ENCODE results near the gene OSBPL9. TPM values are rescaled to one million over a fixed set of nuclear protein-coding genes. Genes with fewer than 3 reads are reported as not detected.

Gene OSBPL9
- total RNA-seq, 1 experiment from 2014 or later, result 188 TPM

- Histone ChIP-seq H3K27me3 (ENCODE audit: insufficient read depth, low read depth) (no peaks in the 10 kb centered on the region), H4K20me1 (ENCODE audit: insufficient read depth) (no peaks in the 10 kb centered on the region), H3K4me1 (replicated peaks; ENCODE audit: insufficient read depth) (peaks cover 29% of the 10 kb centered on the region), H3F3A (ENCODE audit: insufficient read depth, low read depth) (peaks cover 55% of the 10 kb centered on the region), H3K36me3 (ENCODE audit: low read depth) (peaks cover 40% of the 10 kb centered on the region), H3K4me2 (no peak overlapping the region), H2AFZ (no peak overlapping the region), H3K9me3 (ENCODE audit: insufficient read depth, low read depth) (no peaks in the 10 kb centered on the region), H3K4me3 (no peak overlapping the region), H3K27ac (no peak overlapping the region), H3K79me2 (ENCODE audit: low read depth) (peaks cover 15% of the 10 kb centered on the region; the same call in 1 of the 2 replicates), H3K9me2 (ENCODE audit: insufficient read depth) (no peaks in the 10 kb centered on the region)
- CTCF ChIA-PET, result no interaction called here
- POLR2A ChIA-PET (ENCODE audit: unreplicated experiment), result no interaction called here
- BruUV-seq (replicated peaks), result no TSS peak
- DNase-seq, result no peak
- intact Hi-C loops (cut with micrococcal nuclease; ENCODE audit: unreplicated experiment), result no loop called here
- TF ChIP-seq EZH2 (IDR thresholded peaks at IDR 0.05; ENCODE audit: low read depth) (no peak), CTCF (conservative IDR thresholded peaks at IDR 0.05) (no peak)
These were observed 138.5 kb downstream of the OSBPL9 start for GRCh38 chr1:51755437-51755836.

GRCh38 chr1:51756290-51756689 is 139.4 kb downstream of the OSBPL9 start:
- Histone ChIP-seq H3K4me2 (no peak overlapping the region), H3K36me3 (ENCODE audit: low read depth) (peaks cover 36% of the 10 kb centered on the region), H3F3A (ENCODE audit: insufficient read depth, low read depth) (peaks cover 55% of the 10 kb centered on the region), H2AFZ (no peak overlapping the region), H3K9me2 (ENCODE audit: insufficient read depth) (no peaks in the 10 kb centered on the region), H3K27me3 (ENCODE audit: insufficient read depth, low read depth) (no peaks in the 10 kb centered on the region), H4K20me1 (ENCODE audit: insufficient read depth) (no peaks in the 10 kb centered on the region), H3K27ac (no peak overlapping the region), H3K9me3 (ENCODE audit: insufficient read depth, low read depth) (no peaks in the 10 kb centered on the region), H3K79me2 (ENCODE audit: low read depth) (peaks cover 18% of the 10 kb centered on the region; the same call in 1 of the 2 replicates), H3K4me3 (no peak overlapping the region), H3K4me1 (replicated peaks; ENCODE audit: insufficient read depth) (peaks cover 29% of the 10 kb centered on the region)
- POLR2A ChIA-PET (ENCODE audit: unreplicated experiment), result no interaction called here
- BruUV-seq (replicated peaks), result no TSS peak
- no peak for TF ChIP-seq CTCF (conservative IDR thresholded peaks at IDR 0.05)
- TF ChIP-seq EZH2 (IDR thresholded peaks at IDR 0.05; ENCODE audit: low read depth), result no peak
- intact Hi-C loops (cut with micrococcal nuclease; ENCODE audit: unreplicated experiment), result no loop called here
- CTCF ChIA-PET, result interaction anchor here (0.7 kb wide), 1 partner anchor 12 kb away, joined by 3 read pairs; no protein-coding TSS in a partner anchor
- DNase-seq, result no peak

- H3K4me2 ChIP-seq, result no peak overlapping the region
- ChIA-PET CTCF (no interaction called here), POLR2A (ENCODE audit: unreplicated experiment) (interaction anchor here (0.5 kb wide), 1 partner anchor 189 kb away, joined by 5 read pairs; no protein-coding TSS in a partner anchor)
- no peak for DNase-seq
- no peaks in the 10 kb centered on the region for H4K20me1 ChIP-seq (ENCODE audit: insufficient read depth)
- peaks cover 16% of the 10 kb centered on the region; the same call in 1 of the 2 replicates for H3K79me2 ChIP-seq (ENCODE audit: low read depth)
- H3K27ac ChIP-seq, result no peak overlapping the region
- TF ChIP-seq EZH2 (IDR thresholded peaks at IDR 0.05; ENCODE audit: low read depth), result no peak
- no peak for TF ChIP-seq CTCF (conservative IDR thresholded peaks at IDR 0.05)
- peaks cover 30% of the 10 kb centered on the region for H3K4me1 ChIP-seq (replicated peaks; ENCODE audit: insufficient read depth)
- H3K27me3 ChIP-seq (ENCODE audit: insufficient read depth, low read depth), result no peaks in the 10 kb centered on the region
- intact Hi-C loops (cut with micrococcal nuclease; ENCODE audit: unreplicated experiment), result no loop called here
- no peak overlapping the region for H3K4me3 ChIP-seq
- H2AFZ ChIP-seq, result no peak overlapping the region
- peaks cover 44% of the 10 kb centered on the region for H3F3A ChIP-seq (ENCODE audit: insufficient read depth, low read depth)
- no peaks in the 10 kb centered on the region for H3K9me3 ChIP-seq (ENCODE audit: insufficient read depth, low read depth)
- no peaks in the 10 kb centered on the region for H3K9me2 ChIP-seq (ENCODE audit: insufficient read depth)
- BruUV-seq (replicated peaks), result no TSS peak
- H3K36me3 ChIP-seq (ENCODE audit: low read depth), result peaks cover 29% of the 10 kb centered on the region
These were observed 141.4 kb downstream of the OSBPL9 start for GRCh38 chr1:51758310-51758709.
